Cerebellar nuclear complex (tissue), 1 donor: ENCODE results near the gene ZBTB8A.
A peak's percentile ranks its signal among the peaks of the same experiment; 100 is the strongest.
"Not testable (repeated sequence)": the region's sequence is repeated elsewhere in the genome, so short reads cannot be mapped to it uniquely, and the experiment has no call there.

ENCODE experiments used
- DNase-seq, 2 experiments: peaks; one replicate each; lab custom pipeline; 2025; lab: John Stamatoyannopoulos, UW

The ZBTB8A gene

DNA sequence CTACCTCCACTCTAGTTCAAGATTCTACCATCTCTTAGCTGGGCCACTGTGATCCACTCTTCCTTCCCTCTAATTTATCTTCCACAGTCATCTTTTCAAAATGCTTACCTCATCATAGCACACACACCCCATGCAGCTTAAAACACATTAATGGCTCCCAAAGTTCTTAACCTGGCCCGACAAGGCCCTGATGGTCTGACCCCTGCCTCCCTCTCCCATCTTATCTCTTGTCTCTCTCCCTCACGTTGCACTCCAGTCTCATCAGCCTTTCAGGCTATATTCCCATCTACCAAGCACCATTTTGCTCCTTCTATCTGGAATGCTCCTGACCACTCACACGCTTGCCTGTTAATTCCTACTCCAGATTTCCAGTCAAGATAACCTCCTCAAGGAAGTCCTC lies 2.5 kb upstream of the ZBTB8A start:
- no peak for DNase-seq

DNA sequence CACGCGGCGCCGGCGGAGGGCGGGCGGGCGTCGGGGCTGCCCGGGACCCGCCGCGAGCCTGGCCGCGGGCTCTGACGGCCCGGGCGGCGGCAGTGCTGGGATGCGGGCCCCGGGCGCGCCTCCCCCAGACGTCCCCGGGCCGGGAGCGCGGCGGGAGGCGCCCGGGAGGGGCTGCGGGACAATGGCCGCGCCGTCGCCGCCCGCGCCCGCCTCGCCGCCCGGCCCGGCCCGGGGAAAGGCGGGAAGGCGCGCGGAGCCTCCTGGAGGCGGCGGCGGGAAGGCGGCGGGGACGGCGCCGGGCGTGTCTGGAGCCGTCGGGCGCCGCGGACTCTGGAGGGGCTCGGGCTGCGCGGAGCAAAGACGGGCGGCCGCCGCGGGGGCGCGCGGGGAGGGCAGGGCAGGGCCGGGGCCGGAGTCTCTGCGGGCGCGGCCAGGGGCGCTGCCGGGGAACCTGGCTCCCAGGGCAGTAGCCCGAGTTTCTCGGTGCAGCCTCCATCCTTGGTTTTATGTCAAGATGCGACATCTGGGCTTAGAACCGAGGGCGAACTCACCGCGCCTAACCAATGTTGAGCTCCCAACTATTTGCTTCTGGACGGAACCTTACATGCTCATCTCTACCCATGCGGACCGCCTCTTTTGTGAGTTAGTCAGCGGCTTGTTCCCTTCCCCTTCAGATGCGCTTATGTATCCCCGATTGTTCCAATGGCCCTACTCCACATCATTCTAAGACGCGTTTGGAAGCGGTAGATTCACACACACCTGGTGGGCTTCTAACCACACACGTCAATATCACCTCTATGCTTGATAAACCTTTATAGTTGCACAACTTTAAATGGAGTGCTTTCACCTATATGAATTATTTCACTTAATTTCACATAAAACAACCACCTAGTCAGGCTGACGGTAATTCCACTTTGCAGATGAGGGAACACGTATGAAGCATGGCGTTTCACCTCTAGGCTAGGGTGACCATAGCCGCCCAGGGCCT lies 651 bp downstream of the ZBTB8A start:
- no peak for DNase-seq

DNA sequence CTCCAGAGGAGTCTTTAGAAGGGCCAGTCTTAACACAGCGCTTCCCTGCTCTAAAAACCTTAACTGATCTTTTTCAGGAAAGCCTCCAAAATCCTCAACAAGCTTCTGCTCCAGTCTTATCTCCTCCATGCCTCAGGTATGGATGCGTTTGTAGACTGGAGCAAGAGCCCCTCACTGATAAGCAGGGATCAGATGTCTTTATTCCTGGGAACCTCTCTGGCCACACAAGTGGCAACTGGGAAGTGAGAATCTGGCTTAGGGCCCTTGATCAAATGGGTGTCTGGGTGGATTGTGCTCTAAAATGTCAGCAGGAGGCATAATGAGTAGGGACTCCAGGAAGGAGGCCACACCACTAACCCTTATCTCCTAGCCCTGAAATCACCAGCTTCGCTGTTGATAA lies 1.4 kb downstream of the ZBTB8A start:
- no peak for DNase-seq

DNA sequence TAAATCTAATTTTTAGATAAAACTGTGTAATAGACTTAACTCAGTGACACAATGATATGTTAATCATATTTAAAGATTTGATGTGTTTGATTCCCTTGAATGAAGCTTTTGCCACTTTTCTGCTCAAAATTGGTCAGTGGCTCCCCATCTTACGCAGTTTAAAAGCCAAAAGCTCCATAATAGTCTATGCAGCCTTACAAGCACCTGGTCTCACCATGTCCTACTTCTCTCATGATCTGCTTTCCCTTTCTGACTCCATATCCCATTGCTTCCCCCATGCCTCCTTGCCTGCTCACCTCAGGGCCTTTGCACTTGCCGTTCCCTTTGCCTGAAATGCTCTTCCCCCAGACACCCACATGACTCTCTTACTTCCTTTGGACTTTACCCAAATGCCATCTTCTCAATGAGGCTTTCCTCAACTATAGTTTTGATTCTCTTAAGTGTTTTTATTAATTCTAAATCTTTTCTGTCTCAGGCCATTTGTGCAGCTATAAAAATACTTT lies 1.9 kb downstream of the ZBTB8A start:
- DNase-seq, result no peak

DNA sequence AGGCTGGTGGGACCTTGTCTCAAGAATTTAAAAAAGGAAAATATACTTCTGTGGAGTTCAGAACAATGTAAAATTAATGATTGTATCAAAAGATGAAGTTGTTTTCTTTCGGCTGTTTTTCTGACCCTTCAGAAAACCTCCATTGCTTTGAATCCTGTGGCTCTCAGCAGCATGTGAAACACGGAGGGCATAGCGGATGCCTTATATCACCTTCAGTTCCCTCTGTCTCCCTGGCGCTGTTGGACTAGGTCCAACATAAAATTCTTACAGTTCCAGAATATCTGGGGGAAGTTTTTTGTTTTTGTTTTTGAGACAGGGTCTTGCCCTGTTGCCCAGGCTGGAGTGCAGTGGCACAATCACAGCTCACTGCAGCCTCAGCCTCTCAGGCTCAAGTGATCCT lies 7.4 kb downstream of the ZBTB8A start:
- no peak for DNase-seq

DNA sequence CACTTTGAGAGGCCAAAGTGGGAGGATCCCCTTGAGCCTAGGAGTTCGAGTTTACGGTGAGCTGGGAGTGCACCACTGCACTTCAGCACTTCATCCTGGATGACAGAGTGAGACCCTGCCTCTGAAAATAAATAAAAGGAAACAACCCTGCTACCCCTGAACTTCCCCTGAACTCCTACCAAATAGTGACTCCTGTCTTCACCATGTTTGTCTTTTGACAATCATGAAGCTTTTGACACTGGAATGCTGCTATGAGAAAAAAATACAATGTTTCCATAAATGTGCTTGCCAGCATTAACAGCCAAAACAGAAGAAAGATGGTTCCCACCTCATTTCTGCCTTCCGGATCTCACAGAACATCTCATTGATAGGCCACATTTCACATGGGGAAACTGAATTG lies 10.4 kb downstream of the ZBTB8A start:
- DNase-seq, result no peak

DNA sequence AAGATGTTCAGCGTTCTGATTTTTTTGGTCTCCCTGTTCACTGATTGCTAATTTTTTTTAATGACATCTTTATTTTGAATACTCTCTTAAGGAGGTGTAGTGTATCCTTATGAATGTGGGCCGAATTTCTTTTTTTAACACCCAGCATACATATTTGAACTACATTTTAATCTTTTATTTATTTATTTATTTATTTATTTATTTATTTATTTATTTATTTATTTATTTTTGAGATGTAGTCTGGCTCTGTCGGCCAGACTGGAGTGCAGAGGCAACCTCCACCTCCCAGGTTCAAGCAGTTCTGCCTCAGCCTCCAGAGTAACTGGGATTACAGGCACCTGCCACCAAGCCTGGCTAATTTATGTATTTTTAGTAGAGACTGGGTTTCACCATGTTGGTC lies 15.1 kb downstream of the ZBTB8A start:
- DNase-seq, result no peak

DNA sequence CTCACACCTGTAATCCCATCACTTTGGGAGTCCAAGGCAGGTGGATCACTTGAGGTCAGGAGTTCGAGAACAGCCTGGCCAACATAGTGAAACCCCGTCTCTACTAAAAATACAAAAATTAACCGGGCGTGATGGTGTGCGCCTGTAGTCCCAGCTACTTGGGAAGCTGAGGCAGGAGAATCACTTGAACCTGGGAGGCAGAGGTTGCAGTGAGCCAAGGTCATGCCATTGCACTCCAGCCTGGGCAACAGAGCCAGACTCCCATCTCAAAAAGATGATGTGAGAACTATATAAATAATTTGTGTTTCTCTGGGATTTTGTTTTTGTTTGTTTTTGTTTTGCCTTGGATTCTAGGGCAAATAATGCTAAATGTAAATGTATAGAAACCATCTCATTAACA lies 17.8 kb downstream of the ZBTB8A start:
- DNase-seq, result not testable (repeated sequence)

DNA sequence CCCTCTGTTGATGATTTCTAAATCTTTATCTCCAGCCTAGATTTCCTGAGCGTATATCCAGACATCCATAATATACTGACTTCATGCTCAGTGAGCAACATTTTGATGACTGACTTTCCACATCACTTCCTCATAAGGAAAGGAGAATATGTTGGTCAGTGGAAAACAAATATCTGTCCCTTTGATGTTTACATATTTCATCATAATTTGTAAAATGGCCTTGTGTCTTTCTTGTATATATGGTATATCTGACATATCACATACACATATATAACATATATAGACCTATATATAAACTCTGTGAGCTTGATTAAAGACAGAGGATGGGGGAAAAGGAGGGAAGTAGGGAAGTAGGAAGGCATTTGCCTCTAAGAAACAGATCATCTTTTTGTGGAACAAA lies 18.6 kb downstream of the ZBTB8A start:
- DNase-seq, result no peak

DNA sequence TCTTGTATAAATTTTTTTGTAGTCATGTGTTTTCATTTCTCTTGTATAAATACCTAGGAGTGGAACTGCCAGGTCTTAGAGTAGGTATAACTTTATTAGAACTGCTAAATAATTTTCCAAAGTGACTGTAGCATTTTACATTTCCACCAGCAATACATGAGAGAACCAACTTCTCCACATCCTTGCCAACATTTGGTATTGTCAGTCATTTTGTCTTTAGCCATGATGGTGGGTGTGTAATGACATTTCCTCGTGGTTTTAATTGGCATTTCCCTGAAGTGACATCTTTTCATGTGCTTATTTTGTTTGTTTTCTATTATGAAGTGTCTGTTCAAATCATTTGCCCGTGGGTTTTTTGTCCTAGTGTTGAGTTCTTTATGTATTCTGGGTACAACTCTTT lies 29.7 kb downstream of the ZBTB8A start:
- DNase-seq, result no peak

DNA sequence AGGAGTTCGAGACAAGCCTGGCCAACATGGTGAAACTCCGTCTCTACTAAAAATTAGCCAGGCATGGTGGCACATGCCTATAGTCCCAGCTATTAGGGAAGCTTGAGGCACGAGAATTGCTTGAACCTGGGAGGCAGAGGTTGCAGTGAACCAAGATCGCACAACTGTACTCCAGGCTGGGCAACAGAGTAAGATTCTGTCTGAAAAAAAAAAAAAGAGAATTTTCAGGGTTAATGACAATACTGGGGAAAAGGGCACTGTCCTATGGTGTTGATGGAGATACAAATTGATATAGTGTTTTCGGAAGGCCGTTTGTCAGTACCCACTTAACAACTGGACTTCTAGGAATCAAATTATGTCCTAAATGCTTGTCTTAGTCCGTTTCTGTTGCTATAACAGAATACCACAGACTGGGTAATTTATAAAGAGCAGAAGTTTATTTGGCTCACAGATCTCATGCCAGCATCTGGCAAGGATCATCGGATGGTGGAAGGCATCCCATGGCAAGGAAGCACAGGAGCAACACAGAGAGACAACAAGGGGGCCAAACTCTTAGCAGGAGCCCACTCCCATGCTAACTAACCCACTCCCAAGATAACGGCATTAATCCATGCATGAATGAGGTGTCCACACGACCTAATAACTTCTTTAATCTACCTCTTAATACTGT lies 41.3 kb downstream of the ZBTB8A start:
- no peak for DNase-seq

DNA sequence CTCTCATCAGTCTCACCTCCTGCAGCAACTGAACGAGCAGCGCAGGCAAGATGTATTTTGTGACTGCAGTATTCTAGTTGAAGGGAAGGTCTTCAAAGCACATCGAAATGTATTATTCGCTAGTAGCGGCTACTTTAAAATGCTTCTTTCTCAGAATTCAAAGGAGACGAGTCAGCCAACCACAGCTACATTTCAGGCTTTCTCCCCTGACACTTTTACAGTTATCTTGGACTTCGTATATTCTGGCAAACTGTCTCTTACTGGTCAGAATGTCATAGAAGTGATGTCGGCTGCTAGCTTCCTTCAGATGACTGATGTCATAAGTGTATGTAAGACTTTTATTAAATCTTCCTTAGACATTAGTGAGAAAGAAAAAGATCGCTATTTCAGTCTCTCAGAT lies 53.7 kb downstream of the ZBTB8A start:
- no peak for DNase-seq

DNA sequence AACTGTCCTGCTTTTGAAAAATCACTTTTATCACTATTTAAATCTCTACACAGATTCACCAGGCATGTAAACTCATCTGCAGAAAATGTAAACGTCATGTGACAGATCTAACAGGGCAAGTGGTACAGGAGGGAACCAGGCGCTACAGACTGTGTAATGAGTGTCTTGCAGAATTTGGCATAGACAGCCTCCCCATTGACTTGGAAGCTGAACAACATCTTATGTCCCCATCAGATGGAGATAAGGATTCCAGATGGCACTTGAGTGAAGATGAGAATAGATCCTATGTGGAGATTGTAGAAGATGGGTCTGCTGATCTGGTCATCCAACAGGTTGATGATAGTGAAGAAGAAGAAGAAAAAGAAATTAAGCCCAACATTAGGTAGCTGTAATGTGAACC lies 60.8 kb downstream of the ZBTB8A start:
- no peak for DNase-seq

DNA sequence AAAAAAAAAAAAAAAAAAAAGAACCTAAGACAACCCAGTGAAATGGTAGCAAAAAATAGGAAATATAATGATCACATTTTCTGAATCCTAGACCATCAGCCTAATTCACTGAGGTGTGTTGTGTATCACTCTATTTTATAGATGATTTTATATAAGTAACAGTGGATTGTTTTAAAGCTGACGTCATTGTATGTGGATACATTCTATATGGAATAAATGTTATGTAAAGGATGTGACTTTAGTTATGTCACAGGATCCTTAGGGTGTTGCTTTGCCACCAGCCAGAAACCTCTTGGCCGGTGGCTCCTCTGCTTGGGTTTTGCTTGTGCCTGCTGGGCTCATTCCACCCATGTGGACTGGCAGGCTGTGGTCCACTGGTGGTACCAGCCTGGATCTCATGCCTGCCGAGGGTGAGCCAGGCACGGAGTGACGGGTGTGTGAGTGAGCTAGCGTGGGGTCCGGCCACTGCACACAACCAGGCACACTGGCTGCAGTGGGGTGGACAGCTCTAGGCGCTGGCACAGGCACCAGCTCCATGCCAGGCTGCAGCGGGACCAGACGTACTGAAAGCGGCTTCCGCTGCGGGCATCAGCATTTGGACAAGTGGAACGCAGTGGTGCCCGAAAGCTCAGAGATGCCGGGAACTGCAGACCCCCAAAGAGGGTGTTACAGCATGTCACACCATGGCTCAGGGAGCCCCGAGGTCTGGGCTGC lies 66.6 kb downstream of the ZBTB8A start:
- DNase-seq, result no peak

DNA sequence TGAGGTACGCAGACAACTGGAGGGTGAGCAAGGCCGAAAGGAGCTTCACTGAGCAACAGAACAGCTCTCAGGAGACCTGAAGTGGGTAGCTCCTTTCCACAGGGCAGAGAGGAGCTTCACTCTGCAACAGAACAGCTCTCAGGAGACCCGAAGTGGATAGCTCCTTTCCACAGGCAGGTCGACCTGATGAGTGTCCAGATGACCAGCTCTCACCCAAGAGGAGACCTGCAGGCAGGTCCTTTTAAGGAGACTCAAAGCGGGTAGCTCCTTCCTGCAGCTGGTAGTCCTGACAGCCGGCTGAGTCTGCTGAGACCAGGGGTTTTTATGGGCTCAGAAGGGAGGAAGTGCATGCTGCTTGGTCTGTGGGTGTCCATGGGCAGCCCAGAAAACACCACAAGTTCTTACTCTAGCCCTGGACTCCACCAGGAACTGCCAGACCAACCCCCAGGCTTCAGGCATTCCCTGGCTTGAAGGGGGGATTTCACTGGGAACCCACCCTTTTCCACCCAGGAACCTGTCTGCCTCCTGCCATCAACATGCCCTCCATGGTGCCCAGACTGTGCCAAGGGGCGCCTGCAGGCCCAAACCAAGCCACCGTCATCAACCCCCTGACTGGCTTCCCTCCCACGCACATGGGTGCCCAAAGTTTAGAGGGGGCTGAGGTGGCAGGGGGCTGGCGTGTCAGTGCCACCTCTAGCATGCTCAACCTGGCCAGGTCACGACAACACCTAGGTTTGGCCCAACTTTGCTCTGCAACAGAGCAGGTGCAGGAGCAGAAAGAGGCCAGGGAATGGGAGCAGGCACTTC lies 67.5 kb downstream of the ZBTB8A start:
- DNase-seq, result no peak

DNA sequence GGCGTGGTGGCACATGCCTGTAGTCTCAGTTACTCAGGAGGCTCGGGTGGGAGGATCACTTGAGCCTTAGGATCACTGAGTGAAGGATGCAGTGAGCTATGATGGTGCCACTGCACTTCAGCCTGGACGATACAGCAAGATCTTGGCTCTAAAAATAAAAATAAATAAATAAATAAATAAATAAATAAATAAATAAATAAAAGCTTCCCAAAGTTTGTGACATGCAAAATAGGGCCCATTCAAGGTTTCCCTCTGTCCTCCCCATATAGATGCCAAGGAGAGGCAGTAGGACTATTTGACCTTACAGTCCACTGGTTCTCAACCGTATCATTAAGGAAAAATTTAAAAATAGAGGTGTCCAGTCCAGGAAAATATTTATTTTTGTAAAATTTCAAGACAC lies 70.0 kb downstream of the ZBTB8A start:
- DNase-seq, result no peak

DNA sequence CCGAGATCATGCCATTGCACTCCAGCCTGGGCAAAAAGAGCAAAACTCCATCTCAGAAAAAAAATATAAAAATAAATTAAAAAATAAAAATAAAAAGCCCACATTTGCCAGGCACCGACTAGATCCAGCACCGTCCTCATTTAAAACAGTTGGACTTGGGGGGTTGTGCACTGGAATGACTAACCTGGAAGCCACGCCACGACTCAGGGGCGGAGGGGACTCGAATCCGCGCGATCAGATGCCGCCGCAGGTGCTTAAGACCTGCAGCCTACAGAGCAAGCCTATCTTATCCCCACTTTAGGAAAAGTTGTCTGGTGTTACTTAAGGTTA lies 72.6 kb downstream of the ZBTB8A start:
- DNase-seq, result no peak

DNA sequence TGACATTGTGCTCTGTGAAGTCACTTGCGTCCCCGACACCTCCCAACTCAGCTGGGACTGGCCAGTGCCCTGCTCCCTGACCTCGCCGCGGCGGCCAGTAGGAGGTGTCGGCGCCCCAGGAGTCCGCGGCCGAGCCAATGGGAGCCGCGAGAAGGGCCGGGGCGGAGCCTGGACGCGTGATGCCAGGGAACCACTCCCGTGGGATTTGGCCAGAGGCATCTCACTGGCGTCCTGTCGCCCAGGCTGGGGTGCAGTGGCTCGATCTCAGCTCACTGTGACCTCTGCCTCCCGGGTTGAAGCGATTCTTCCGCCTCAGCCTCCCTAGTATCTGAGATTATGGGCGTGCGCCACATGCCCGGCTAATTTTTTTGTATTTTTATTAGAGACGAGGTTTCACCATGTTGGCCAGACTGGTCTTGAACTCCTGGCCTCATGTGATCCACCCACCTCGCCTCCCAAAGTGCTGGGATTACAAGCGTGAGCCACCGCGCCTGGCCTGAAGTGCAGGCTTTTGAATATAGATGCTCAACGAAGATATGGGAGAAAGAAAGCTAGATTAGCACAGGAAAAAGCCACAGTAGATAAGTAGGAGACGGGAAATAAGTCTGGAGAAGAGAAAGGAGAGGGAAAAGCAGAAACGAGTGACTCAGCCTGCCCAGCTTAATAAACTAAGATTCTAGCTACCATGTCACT lies 73.1 kb downstream of the ZBTB8A start:
- peak in 1 of 2 experiments; percentile 45 for DNase-seq

DNA sequence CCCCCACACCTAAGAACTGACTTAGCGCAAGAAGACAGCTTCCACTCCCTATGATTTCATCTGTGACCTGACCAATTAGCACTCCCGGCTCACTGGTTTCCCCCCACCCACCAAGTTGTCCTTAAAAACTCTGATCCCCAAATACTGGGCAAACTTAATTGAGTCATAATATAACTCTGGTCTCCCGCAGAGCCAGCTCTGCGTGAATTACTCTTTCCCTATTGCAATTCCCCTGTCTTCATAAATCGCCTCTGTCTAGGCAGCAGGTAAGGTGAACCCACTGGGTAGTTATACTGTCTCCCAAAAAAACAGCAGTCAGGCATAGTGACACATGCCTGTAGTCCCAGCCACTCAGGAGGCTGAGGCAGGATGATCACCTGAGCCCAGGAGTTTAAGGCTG lies 74.2 kb downstream of the ZBTB8A start:
- DNase-seq, result no peak

DNA sequence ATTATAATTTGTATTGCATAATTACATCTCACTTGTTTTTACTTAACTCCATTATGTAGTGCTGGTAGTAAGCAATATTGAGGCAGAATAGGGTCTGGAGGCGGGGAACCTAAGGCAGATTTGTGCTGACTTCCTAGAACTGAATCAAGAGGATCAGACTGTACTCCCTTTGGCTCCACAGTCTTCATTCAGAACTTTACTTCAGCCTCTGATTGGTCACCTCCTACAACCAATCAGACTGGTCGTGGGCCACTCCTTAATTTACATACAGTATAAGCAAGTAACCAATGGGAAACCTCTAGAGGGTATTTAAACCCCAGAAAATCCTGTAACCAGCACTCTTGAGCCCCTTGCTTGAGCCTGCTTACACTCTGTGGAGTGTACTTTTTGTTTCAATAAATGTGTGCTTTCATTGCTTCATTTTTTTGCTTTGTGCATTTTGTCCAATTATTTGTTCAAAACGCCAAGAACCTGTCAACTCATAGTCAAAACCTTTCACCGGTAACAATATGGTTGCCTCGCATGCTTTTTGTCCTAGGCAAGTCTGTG lies 79.5 kb downstream of the ZBTB8A start:
- DNase-seq, result no peak
